ENCODE measurements around the gene TRPC4. TPM values are rescaled to one million over a fixed set of nuclear protein-coding genes. Genes with fewer than 3 reads are reported as not detected.

Gene TRPC4
- total RNA-seq, 2 donors from 2014 or later: not detected

GRCh38 chr13:37618554-37618953 is 251.0 kb downstream of the TRPC4 start:
- Mint-ChIP-seq H3K27ac (no peak overlapping the region), H3K4me3 (no peak overlapping the region), H3K36me3 (ENCODE audit: low read depth) (no peaks in the 10 kb centered on the region), H3K27me3 (no peaks in the 10 kb centered on the region), H3K4me1 (no peaks in the 10 kb centered on the region)
- DNase-seq: no peak
- no peak for ATAC-seq
- no peaks in the 10 kb centered on the region for H3K9me3 ChIP-seq (ENCODE audit: control insufficient read depth, low read length, poor library complexity, severe bottlenecking)

- H3K4me3 Mint-ChIP-seq: no peak overlapping the region
- no peaks in the 10 kb centered on the region for H3K9me3 ChIP-seq (ENCODE audit: control insufficient read depth, low read length, poor library complexity, severe bottlenecking)
- H3K36me3 Mint-ChIP-seq (ENCODE audit: low read depth): no peaks in the 10 kb centered on the region
- no peaks in the 10 kb centered on the region for H3K4me1 Mint-ChIP-seq
- DNase-seq: no peak
- H3K27me3 Mint-ChIP-seq: no peaks in the 10 kb centered on the region
- H3K27ac Mint-ChIP-seq: no peak overlapping the region
- no peak for ATAC-seq
Observed at GRCh38 chr13:37617173-37617572, 252.4 kb downstream of the TRPC4 start.

GRCh38 chr13:37616131-37616530 is 253.4 kb downstream of the TRPC4 start:
- Mint-ChIP-seq H3K4me1 (no peaks in the 10 kb centered on the region), H3K27ac (no peak overlapping the region), H3K27me3 (no peaks in the 10 kb centered on the region), H3K36me3 (ENCODE audit: low read depth) (no peaks in the 10 kb centered on the region), H3K4me3 (no peak overlapping the region)
- DNase-seq: no peak
- no peak for ATAC-seq
- no peaks in the 10 kb centered on the region for H3K9me3 ChIP-seq (ENCODE audit: control insufficient read depth, low read length, poor library complexity, severe bottlenecking)

- H3K9me3 ChIP-seq (ENCODE audit: control insufficient read depth, low read length, poor library complexity, severe bottlenecking): no peaks in the 10 kb centered on the region
- no peak for ATAC-seq
- DNase-seq: no peak
- H3K4me3 Mint-ChIP-seq: no peak overlapping the region
- no peaks in the 10 kb centered on the region for H3K4me1 Mint-ChIP-seq
- H3K36me3 Mint-ChIP-seq (ENCODE audit: low read depth): no peaks in the 10 kb centered on the region
- no peak overlapping the region for H3K27ac Mint-ChIP-seq
- no peaks in the 10 kb centered on the region for H3K27me3 Mint-ChIP-seq
Observed at GRCh38 chr13:37615276-37615675, 254.3 kb downstream of the TRPC4 start.

GRCh38 chr13:37613638-37614037 is 255.9 kb downstream of the TRPC4 start:
- DNase-seq: no peak
- Mint-ChIP-seq H3K27ac (no peak overlapping the region), H3K4me1 (no peaks in the 10 kb centered on the region), H3K4me3 (no peak overlapping the region), H3K27me3 (no peaks in the 10 kb centered on the region), H3K36me3 (ENCODE audit: low read depth) (no peaks in the 10 kb centered on the region)
- ATAC-seq: no peak
- H3K9me3 ChIP-seq (ENCODE audit: control insufficient read depth, low read length, poor library complexity, severe bottlenecking): no peaks in the 10 kb centered on the region

GRCh38 chr13:37613236-37613635 is 256.3 kb downstream of the TRPC4 start:
- Mint-ChIP-seq H3K27me3 (no peaks in the 10 kb centered on the region), H3K4me1 (no peaks in the 10 kb centered on the region), H3K4me3 (no peak overlapping the region), H3K27ac (no peak overlapping the region), H3K36me3 (ENCODE audit: low read depth) (no peaks in the 10 kb centered on the region)
- ATAC-seq (no peak), DNase-seq (no peak)
- H3K9me3 ChIP-seq (ENCODE audit: control insufficient read depth, low read length, poor library complexity, severe bottlenecking): no peaks in the 10 kb centered on the region

- no peak overlapping the region for H3K4me3 Mint-ChIP-seq
- ATAC-seq (no peak), DNase-seq (no peak)
- H3K27ac Mint-ChIP-seq: no peak overlapping the region
- no peaks in the 10 kb centered on the region for H3K9me3 ChIP-seq (ENCODE audit: control insufficient read depth, low read length, poor library complexity, severe bottlenecking)
- no peaks in the 10 kb centered on the region for H3K4me1 Mint-ChIP-seq
- H3K36me3 Mint-ChIP-seq (ENCODE audit: low read depth): no peaks in the 10 kb centered on the region
- H3K27me3 Mint-ChIP-seq: no peaks in the 10 kb centered on the region
Observed at GRCh38 chr13:37608750-37609339, 260.7 kb downstream of the TRPC4 start.

- no peak for ATAC-seq
- H3K36me3 Mint-ChIP-seq (ENCODE audit: low read depth): no peaks in the 10 kb centered on the region
Observed at GRCh38 chr13:37602733-37603381, 266.7 kb downstream of the TRPC4 start.

GRCh38 chr13:37601648-37602440 is 267.7 kb downstream of the TRPC4 start:
- Mint-ChIP-seq H3K4me1 (no peaks in the 10 kb centered on the region), H3K36me3 (ENCODE audit: low read depth) (no peaks in the 10 kb centered on the region), H3K27ac (no peak overlapping the region), H3K4me3 (no peak overlapping the region), H3K27me3 (no peaks in the 10 kb centered on the region)
- ATAC-seq (no peak), DNase-seq (no peak)
- H3K9me3 ChIP-seq (ENCODE audit: control insufficient read depth, low read length, poor library complexity, severe bottlenecking): no peaks in the 10 kb centered on the region

More at GRCh38 chr13:37602733-37603381, 266.7 kb downstream of the TRPC4 start:
- Mint-ChIP-seq H3K27me3 (no peaks in the 10 kb centered on the region), H3K4me1 (no peaks in the 10 kb centered on the region), H3K27ac (no peak overlapping the region), H3K4me3 (no peak overlapping the region)
- H3K9me3 ChIP-seq (ENCODE audit: control insufficient read depth, low read length, poor library complexity, severe bottlenecking): no peaks in the 10 kb centered on the region
- DNase-seq: no peak

- Mint-ChIP-seq H3K27ac (no peak overlapping the region), H3K27me3 (no peaks in the 10 kb centered on the region), H3K4me3 (no peak overlapping the region), H3K4me1 (no peaks in the 10 kb centered on the region), H3K36me3 (ENCODE audit: low read depth) (no peaks in the 10 kb centered on the region)
- ATAC-seq: no peak
- DNase-seq: no peak
- no peaks in the 10 kb centered on the region for H3K9me3 ChIP-seq (ENCODE audit: control insufficient read depth, low read length, poor library complexity, severe bottlenecking)
Observed at GRCh38 chr13:37599519-37599918, 270.1 kb downstream of the TRPC4 start.

- no peak for ATAC-seq
- H3K27me3 Mint-ChIP-seq: no peaks in the 10 kb centered on the region
Observed at GRCh38 chr13:37598597-37598996, 271.0 kb downstream of the TRPC4 start, which contains the start of gene POSTN. TSS of gene POSTN (minus strand) at chr13:37598768. CDS start at chr13:37598726, 42 bp downstream.

GRCh38 chr13:37597477-37598025 is 272.0 kb downstream of the TRPC4 start:
- no peaks in the 10 kb centered on the region for H3K36me3 Mint-ChIP-seq (ENCODE audit: low read depth)
- no peaks in the 10 kb centered on the region for H3K9me3 ChIP-seq (ENCODE audit: control insufficient read depth, low read length, poor library complexity, severe bottlenecking)
- no peaks in the 10 kb centered on the region for H3K27me3 Mint-ChIP-seq
- no peak overlapping the region for H3K27ac Mint-ChIP-seq
- no peaks in the 10 kb centered on the region for H3K4me1 Mint-ChIP-seq
- DNase-seq (no peak), ATAC-seq (no peak)
- H3K4me3 Mint-ChIP-seq: no peak overlapping the region

More at GRCh38 chr13:37598597-37598996, 271.0 kb downstream of the TRPC4 start, which contains the start of gene POSTN:
- no peak within 1 kb of the TSS for H3K4me3 Mint-ChIP-seq
- H3K36me3 Mint-ChIP-seq (ENCODE audit: low read depth): no peaks in the 10 kb centered on the region
- no peak within 1 kb of the TSS for H3K27ac Mint-ChIP-seq
- no peaks in the 10 kb centered on the region for H3K9me3 ChIP-seq (ENCODE audit: control insufficient read depth, low read length, poor library complexity, severe bottlenecking)
- no peaks in the 10 kb centered on the region for H3K4me1 Mint-ChIP-seq
- DNase-seq: no peak

- no peak overlapping the region for H3K4me3 Mint-ChIP-seq
- H3K4me1 Mint-ChIP-seq: no peaks in the 10 kb centered on the region
- ATAC-seq: no peak
- no peak for DNase-seq
- H3K27me3 Mint-ChIP-seq: no peaks in the 10 kb centered on the region
- no peaks in the 10 kb centered on the region for H3K36me3 Mint-ChIP-seq (ENCODE audit: low read depth)
- H3K9me3 ChIP-seq (ENCODE audit: control insufficient read depth, low read length, poor library complexity, severe bottlenecking): no peaks in the 10 kb centered on the region
- H3K27ac Mint-ChIP-seq: no peak overlapping the region
Observed at GRCh38 chr13:37596805-37597204, 272.8 kb downstream of the TRPC4 start.
